GM21515 (cell line): ENCODE data around the gene TDRD1.

ENCODE experiments used
- ATAC-seq: cut with Tn5 transposase; IDR thresholded peaks from one replicate; pipeline ENCODE4 v1.9.1; 2021; ENCODE audit not compliant: unreplicated experiment

TDRD1 gene

DNA sequence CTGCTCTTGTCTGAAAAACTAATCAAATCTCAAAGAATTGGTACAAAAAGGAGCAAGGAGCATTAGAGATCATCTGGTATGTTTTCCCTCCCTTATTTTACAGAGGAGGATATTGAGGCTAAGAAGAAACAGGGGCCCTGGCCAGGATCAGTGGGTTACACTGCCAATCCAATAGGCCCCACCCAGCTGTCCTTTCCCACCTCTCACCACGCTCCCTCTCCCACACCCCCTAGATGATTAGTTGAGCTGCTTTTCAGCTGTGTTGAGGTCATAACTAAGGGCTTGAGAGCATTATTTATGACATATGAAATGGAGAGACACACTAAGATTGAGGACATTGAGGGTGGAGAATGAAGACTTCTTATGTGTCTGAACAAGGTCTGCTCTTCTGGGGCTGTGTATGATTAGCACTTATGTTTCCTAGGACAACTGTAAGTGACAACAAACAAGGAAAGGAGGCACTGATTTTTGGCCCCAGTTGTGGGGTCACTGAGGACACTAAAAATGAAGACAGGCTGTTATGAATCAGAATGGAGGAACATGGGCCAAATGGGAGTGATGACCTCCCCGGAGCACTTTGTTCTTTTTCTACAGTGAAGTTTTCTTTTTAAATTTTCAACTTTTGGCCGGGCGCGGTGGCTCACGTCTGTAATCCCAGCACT lies 86.4 kb downstream of the TDRD1 start:
- no peak for ATAC-seq

- ATAC-seq, result no peak
These were observed 87.4 kb downstream of the TDRD1 start for GRCh38 chr10:114266521-114266920.

DNA sequence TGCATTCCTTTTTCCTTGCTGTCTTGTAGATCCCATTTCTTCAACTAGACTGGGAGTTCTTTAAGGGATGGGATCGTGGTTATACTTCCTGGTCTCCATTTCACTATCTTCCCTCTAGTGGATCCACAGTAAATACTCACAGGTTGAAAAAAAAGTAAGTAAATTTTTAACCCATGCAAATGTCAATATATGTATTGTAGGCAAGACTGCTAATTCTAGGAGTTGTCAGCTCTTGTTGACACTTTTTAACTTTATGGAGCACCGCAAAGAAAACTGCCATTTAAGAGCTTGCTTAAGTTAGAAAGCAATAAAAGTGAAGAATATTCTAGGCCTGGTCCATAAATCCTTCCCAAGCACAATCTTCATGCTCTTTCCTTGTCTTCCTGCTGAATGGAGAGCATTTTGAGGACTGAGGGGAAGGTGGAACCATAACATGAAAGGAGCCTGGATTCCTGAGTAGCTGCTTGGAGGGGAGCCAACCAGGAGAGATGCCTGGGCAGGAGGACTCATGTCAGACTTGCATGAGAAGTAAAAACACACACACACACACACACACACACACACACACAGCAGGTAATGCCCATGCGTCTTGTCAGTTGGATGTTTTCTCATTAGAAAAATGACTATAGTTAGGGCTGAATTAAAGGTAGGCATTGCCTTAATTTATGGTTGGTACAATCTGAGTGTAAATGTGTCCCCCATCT lies 92.1 kb downstream of the TDRD1 start:
- no peak for ATAC-seq

DNA sequence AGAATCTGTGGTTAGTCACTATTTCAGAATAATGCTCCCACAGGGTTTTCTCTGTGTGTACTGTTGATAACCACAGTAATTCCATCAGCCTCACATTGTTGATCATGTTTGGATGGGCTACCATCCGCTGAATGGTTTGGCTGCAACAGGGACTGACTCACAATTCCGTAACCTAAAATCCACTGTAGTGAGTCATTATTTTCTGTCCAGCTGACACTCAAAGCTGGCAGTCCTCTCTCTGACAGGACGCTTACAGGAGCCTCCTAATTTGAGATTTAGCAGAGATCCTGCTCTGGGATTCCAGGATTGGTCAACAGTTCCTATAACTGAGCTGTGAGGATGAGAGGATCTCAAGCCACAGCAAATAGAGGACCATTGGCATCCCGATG lies 92.6 kb downstream of the TDRD1 start:
- ATAC-seq, result no peak

- no peak for ATAC-seq
These were observed 93.5 kb downstream of the TDRD1 start for GRCh38 chr10:114272696-114273095.

- no peak for ATAC-seq
These were observed 94.8 kb downstream of the TDRD1 start for GRCh38 chr10:114273910-114274309.

GRCh38 chr10:114274616-114275453 lies 95.7 kb downstream of the TDRD1 start:
- ATAC-seq, result no peak

- no peak for ATAC-seq
These were observed 96.9 kb downstream of the TDRD1 start for GRCh38 chr10:114276066-114276465.

DNA sequence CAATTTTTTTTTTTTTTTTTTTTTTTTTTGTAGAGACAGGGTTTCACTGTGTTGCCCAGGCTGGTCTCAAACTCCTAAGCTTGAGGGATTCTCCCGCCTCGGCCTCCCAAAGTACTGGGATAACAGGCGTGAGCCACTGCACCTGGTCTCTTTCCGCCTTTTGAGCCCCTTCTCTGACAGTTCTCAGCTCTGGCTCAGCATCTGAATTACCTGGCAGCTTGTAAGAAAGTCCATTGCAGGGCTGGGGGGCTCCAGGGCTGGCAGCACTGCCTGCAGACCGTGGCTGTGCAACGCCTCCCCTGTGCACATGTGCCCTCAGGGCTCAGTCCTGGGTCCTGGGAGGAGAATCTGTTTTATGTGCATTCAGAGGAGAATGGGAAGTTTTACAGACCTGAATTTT lies 97.5 kb downstream of the TDRD1 start:
- ATAC-seq, result no peak

DNA sequence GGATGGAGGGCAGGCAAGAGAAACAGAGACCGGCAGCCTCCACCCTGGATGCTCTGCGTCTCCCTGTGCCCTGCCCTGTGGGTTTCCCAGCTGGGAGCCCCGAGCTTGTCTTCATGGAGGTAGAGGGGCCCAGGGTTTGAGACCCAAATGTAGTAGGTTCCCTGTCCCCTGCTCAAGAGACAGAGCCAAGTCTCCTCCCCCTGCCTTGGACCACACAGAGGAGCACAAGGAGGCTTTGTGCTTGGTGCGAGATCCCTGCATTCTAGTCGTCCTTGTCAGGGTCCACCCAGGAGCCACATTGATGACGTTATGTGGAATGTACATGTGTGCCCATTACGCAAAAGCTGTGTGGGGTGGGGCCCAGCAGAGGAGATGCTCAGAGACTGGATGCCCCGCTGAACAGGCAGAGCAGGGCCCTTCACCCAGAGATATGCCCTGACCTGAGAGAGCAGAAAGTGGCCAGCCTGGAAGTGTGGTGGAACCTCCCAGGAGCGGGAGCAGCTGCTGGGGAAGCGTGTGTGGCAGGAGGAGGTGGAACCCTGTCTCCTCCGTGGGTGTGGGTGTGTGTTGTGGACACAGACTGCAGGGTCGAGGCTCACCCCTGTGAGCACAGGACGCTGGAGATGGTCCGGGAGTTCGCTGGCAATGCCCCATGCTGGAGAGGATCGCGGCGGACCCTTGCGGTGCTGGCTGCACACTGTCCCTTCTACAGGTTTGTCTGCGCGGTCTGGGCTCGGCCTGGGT lies 99.2 kb downstream of the TDRD1 start:
- ATAC-seq, result no peak

DNA sequence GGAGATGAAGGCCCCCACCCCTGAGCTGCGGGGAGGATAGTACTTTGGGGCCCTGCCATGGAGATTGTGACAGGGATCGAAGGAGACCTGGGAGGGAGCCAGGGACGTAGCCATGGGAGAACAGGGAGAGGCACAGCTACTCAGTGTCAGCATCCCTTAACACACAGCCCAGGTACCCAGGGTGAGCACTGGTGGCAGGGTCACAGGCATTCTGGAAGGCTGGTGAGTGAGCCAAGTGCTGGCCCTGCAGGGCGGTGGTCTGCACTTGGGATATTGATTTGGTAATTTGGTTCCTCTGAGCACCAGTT lies 99.7 kb downstream of the TDRD1 start:
- ATAC-seq, result no peak

DNA sequence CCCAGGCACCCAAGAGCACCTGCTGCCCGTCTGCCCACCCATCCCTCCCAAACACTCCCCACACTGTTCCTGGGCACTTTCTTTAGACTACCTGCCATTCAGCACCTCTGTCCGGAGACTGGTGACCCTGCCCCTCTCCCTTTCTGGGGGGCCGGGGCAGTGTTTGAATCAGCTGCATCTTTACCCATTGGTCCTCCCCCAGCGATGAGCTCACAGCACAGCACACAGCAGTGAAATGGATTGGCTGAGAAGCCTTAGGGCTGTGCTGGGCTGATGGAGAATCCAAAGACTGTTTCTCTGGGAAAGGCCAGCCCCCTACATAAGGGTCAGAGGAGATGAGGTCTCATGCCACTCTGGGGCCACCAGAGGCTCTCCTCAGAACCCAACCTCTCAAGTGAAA lies 100.1 kb downstream of the TDRD1 start:
- ATAC-seq, result no peak

DNA sequence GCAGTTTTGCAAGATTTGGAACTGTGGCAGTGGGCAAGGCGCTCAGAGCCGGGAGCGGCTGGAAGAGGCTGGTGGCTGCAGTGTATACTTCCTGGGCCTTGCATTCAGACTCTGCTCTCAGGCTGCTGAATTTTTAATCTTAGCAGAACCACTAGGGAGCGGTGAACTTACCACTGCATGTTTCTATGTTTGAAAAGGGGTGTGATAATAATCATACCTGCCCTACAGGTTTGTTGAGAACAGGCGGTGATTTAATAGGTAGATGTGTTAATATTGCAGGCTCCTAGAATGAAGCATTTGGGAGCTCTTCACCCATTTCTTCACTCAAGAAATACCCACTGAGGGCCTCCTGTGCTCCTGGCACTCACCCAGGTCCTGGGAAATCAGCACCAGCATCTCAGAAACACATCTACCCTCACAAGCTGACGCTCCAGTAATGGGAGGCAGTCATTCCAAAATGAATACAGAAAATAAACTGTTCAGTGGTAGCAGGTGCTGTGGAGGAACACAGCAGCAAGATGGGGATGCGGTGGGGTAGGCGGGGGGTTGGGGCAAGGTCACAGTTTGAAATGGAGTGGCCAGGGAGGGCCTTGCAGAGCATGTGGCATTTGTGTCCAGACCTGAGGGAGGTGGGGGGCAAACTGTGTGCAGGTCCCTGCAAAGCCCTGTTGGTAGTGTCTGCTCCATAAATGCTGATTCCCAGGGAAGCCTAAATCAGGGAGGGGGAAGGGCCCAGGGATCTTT lies 100.9 kb downstream of the TDRD1 start:
- ATAC-seq, result no peak

- no peak for ATAC-seq
These were observed 101.9 kb downstream of the TDRD1 start for GRCh38 chr10:114281006-114281405.

- ATAC-seq, result no peak
These were observed 102.3 kb downstream of the TDRD1 start for GRCh38 chr10:114281461-114281860.
